ENCODE results near the gene INO80C.

The INO80C gene

DNA sequence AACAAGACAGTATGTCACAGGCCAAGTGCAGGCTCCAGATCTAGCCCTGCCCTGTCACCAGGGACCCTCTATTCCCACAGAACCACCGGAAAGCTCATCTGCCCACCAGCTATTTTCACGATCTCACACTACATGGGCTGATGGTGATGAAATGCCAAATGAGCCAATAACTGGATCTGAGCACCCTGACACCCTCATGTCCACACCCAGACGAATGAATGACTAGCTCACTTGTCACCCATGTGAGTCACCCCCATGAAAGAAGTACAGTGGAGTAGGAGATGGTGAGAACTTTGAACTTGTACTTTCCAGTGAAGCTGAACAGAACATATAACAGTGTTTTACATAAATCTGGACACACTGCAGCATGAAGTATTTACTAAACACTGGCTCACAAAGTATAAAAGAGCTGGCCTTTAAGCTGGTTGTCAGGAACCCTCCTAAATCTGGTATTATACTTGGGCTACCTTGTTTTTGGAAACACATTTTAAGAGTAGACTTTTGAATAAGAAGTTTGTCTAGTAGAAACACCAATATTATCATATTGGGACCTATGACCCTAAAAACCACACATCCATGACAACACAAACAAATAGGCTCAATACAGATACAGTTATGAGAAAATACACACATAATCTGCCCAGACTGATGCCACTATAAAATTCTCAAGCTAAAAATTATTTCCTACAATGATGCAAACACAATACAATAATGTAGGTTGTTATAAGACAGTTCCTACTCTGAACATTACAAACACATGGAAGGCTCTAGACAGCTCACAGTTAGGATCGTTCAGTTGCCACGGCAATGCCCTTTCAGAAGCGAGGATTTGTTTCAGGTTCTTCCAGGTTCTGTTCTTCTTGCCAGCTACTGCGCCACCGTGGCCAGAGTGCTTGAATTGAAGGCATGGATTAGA lies 19.0 kb downstream of the INO80C start:
- TF ChIP-seq, protein P1, sequence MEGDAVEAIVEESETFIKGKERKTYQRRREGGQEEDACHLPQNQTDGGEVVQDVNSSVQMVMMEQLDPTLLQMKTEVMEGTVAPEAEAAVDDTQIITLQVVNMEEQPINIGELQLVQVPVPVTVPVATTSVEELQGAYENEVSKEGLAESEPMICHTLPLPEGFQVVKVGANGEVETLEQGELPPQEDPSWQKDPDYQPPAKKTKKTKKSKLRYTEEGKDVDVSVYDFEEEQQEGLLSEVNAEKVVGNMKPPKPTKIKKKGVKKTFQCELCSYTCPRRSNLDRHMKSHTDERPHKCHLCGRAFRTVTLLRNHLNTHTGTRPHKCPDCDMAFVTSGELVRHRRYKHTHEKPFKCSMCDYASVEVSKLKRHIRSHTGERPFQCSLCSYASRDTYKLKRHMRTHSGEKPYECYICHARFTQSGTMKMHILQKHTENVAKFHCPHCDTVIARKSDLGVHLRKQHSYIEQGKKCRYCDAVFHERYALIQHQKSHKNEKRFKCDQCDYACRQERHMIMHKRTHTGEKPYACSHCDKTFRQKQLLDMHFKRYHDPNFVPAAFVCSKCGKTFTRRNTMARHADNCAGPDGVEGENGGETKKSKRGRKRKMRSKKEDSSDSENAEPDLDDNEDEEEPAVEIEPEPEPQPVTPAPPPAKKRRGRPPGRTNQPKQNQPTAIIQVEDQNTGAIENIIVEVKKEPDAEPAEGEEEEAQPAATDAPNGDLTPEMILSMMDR (IDR thresholded peaks at IDR 0.05) = no peak

DNA sequence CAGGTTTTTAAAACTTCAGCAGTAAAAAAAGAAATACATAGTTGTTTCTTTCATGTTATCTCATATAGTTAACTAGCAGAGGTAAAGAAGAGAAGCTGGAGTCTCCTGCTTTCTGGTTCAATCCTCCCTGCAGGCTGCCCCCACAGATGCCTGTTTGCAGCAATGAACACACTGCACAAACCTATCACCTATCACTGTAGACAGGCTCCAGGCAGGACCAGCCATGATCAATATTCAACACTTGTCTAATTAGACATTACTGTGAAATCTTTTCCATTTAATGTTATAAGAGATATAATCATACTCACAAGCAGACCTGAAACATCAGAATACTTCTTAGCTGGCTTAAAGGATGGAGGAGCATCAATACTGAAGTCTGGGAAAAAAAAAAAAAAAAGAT lies 19.8 kb downstream of the INO80C start:
- TF ChIP-seq, protein P1 (IDR thresholded peaks at IDR 0.05) = no peak

DNA sequence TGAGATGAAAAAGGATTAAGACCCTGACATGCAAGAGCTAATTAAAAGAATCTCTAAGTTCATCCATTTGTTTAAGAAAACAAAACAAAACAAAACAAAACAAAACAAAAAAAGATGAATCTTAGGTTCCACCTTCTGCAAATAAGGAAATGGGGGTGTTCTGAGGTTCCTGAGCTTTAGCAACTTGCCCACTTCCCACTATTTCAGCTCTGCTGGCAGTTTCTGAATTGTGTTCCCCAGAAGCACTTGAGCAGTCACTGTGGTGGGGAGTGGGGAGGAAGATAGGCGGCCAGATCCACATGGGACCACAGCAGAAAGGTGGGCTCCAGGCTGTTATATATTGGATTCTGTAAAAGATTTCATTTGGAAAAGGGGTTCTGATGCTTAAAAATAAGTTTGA lies 20.3 kb downstream of the INO80C start:
- TF ChIP-seq, protein P1 (IDR thresholded peaks at IDR 0.05) = no peak

DNA sequence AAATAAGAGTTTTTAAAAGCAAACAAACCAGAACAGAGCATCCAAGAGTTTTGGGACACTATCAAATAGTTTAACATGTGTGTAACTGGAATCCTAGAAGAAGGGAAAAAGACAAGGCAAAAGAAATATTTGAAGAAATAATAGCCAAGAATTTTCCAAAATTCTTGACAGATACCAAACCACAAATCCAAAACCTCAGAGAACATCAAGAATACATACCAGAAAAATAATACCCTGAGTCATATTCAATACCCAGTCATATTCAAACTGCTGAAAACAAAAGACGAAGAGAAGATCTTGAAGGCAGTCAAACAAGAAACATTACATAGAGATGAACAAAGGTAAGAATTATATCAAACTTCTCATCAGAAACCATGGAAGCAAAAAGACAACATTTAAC lies 22.9 kb downstream of the INO80C start:
- TF ChIP-seq, protein P1 (IDR thresholded peaks at IDR 0.05) = no peak

DNA sequence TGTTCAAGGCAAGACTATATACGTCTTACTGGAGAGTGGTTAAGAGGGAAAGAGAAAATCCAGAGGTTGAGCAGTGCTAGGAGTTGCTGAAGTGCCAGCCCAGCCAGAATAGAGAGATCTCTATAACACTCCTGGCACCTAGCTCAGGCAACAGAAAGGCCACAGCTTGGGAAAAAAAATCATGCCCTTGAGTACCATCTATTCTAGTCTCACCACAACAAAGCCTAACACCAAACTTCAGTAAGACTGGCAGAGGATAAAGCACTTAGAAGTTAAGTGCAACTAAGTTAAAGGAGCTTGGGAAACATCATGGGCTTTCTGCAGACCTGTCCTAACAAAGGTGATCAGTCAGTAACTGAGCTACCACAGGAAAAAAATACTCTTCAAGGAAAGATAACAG lies 24.2 kb downstream of the INO80C start:
- TF ChIP-seq, protein P1 (IDR thresholded peaks at IDR 0.05) = no peak

DNA sequence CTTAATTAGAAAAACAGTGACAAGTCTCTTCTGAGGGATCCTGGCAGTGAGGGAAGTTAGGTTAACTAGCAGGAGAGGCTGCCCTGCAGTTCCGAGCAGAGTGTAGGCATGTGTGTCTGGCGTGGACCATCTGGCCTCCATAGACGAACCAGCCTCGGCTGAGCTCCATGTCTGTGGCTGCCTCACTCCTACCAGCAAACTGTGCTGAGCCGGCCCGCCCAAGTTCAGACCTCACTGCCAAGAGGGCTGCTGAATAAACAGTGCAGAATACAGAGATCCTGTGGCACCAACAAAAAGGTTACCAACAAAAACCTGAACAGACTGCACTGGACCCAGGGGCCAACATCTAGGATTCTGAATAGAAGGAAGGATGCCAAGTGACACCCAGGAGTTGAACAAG lies 27.3 kb downstream of the INO80C start:
- TF ChIP-seq, protein P1 (IDR thresholded peaks at IDR 0.05) = no peak

DNA sequence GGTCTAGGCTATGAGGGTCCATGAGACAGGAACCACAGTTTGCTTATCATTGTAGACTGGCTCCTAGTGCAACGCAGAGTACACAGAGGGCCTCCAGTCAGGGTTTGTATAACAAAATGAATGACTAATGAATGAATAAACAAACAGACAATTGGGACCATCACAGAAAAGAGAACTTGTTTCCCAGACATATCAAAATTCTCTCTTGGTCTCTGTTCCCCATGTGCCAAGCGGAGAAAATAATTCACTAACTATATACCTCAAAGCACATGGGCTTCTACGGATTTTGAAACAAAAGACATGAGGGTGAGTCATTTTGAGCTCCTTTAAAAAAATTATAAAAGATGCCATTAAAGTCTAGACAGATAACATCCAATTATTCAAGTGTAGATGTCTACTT lies 28.0 kb downstream of the INO80C start:
- TF ChIP-seq, protein P1 (IDR thresholded peaks at IDR 0.05) = no peak
